ENCODE data around the gene GSTO1. TPM values are rescaled to one million over a fixed set of nuclear protein-coding genes. Genes with fewer than 3 reads are reported as not detected.

The GSTO1 gene
- total and polyA plus RNA-seq, 9 of the 15 experiments (the other 6 are each of a cell fraction or from before 2014, with no cell fraction given): 136 to 592 (median 237) TPM

- no peak for TF ChIP-seq ZBTB33 (CRISPR knock-in tag; IDR thresholded peaks at IDR 0.05)
- TF ChIP-seq ZSCAN29 (IDR thresholded peaks at IDR 0.05): no peak
- no peak for TF ChIP-seq CHAMP1 (IDR thresholded peaks at IDR 0.05)
- TF ChIP-seq PHTF2 (CRISPR knock-in tag; IDR thresholded peaks at IDR 0.05): no peak
- no peak for TF ChIP-seq PYGO2 (tag; IDR thresholded peaks at IDR 0.05)
- no peak for TF ChIP-seq GABPA (tag; conservative IDR thresholded peaks at IDR 0.05; ENCODE audit: low read depth)
- TF ChIP-seq BRD9 (IDR thresholded peaks at IDR 0.05; ENCODE audit: low read depth, partially characterized antibody): no peak
- no peak for TF ChIP-seq ZKSCAN8 (CRISPR knock-in tag; IDR thresholded peaks at IDR 0.05)
- peak in 1 of 2 experiments; percentile 52 for TF ChIP-seq AFF1 (IDR thresholded peaks at IDR 0.05; ENCODE audit: low read depth in 1 of 2, partially characterized antibody in 2 of 2)
- no peak for TF ChIP-seq E2F1 (CRISPR knock-in tag; IDR thresholded peaks at IDR 0.05)
- TF ChIP-seq ARID3B (CRISPR knock-in tag; IDR thresholded peaks at IDR 0.05; ENCODE audit: borderline replicate concordance): no peak
- no peak for TF ChIP-seq ZBTB43 (CRISPR knock-in tag; IDR thresholded peaks at IDR 0.05)
- TF ChIP-seq IRF2 (CRISPR knock-in tag; IDR thresholded peaks at IDR 0.05): no peak
Measured at GRCh38 chr10:104231784-104232612, 22.7 kb upstream of the GSTO1 start, which contains the start of gene CFAP43 (continued).
